CD4-positive, alpha-beta T cell treated with Interleukin-12 subunit alpha and Interleukin-12 subunit beta, for 1 hour (primary cell): Measurements from ENCODE around the gene ZNF43.
A peak's percentile ranks its signal among the peaks of the same experiment; 100 is the strongest.
"Not testable (repeated sequence)": the region's sequence is repeated elsewhere in the genome, so short reads cannot be mapped to it uniquely, and the experiment has no call there.

Source experiments
- DNase-seq: peaks from one replicate; pipeline ENCODE4 v3.0.0-alpha.2; 2020

The ZNF43 gene

DNA sequence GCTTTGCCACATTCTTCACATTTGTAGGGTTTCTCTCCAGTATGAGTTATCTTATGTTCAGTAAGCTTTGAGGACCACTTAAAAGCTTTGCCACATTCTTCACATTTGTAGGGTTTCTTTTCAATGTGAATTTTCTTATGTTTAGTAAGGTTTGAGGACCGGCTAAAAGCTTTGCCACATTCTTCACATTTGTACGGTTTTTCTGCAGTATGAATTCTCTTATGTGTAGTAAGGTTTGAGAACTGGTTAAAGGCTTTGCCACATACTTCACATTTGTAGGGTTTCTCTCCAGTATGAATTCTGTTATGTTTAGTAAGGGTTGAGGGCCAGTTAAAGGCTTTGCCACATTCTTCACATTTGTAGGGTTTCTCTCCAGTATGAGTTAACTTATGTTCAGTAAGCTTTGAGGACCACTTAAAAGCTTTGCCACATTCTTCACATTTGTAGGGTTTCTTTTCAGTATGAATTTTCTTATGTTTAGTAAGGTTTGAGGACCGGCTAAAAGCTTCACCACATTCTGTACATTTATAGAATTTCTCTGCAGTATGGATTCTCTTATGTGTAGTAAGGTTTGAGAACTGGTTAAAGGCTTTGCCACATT, 27.5 kb downstream of the ZNF43 start:
- not testable (repeated sequence) for DNase-seq

DNA sequence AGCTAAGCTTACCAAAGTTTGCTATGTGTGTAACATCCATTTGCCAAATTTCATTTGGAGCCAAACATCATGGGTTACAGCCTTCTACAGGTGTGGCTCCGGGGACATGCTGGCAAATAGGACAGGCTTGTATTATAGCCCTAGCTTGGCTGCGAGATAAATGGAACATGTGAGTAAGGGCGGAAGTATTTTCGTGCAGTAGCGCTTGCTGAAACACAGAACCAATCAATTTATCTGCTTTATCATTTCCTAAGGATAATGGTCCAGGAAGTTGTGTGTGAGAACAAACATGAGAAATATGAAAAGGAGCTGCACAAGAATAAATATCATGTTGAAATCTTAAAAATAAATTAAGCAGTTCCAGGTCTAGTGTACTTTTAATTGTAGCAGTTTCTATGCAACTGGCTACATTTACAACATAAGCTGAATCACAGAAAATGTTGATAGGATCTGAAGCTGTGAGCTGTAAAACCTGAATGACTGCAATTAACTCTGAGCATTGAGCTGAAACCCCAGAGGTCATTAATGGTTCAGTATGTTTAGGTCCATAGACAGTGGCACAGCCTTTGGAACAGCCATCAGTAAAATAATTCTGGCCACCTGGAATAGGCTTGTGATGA, 46.4 kb downstream of the ZNF43 start:
- no peak for DNase-seq

GRCh38 chr19:21786936-21787335, 49.0 kb downstream of the ZNF43 start:
- DNase-seq: no peak

DNA sequence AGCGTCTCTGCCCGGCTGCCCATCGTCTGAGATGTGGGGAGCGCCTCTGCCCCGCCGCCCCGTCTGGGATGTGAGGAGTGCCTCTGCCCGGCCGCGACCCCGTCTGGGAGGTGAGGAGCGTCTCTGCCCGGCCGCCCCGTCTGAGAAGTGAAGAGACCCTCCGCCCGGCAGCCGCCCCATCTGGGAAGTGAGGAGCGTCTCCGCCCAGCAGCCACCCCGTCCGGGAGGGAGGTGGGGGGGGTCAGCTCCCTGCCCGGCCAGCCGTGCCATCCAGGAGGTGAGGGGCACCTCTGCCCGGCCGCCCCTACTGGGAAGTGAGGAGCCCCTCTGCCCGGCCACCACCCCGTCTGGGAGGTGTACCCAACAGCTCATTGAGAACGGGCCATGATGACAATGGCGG, 60.2 kb downstream of the ZNF43 start:
- DNase-seq: not testable (repeated sequence)

GRCh38 chr19:21767065-21767800, 68.7 kb downstream of the ZNF43 start, which contains the start of gene ZNF100:
Gene ZNF100, minus strand, starts transcription at chr19:21767579. Its CDS starts 150 bp downstream, at chr19:21767429.
- DNase-seq: peak; percentile 89

DNA sequence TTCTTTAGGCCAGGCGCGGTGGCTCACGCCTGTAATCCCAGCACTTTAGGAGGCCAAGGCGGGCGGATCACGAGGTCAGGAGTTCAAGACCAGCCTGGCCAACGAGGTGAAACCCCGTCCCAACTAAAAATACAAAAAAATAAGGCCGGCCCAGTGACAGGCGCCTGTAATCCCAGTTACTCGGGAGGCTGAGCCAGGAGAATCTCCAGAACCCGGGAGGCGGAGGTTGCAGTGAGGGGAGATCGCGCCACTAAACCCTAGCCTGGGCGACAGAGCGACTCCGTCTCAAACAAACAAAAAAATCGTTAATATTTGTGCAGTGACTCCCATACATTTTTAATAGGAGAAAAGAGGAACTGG, 69.3 kb downstream of the ZNF43 start:
- peak; percentile 5 for DNase-seq

- no peak for DNase-seq
Measured at GRCh38 chr19:21765151-21765550, 70.8 kb downstream of the ZNF43 start.

DNA sequence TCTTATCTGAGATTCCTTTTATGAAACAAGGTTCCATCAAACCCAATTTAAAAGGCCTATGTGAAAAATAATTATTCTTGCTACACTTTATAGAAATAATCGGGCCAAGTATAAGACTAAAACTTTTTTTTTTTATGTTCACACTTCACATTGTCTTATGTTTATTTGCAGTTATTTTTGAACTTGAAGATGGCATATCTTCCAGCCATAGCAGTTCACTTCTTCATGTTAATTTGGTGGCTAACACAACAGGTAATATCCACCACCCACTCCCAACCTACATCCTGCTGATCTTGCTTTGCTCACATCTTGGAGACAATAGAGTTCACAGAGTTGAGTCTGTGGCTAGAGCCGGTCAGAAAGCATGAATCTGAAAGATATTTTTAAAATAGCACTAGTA, 74.4 kb downstream of the ZNF43 start:
- not testable (repeated sequence) for DNase-seq

- DNase-seq: no peak
Measured at GRCh38 chr19:21758296-21758695, 77.7 kb downstream of the ZNF43 start.

DNA sequence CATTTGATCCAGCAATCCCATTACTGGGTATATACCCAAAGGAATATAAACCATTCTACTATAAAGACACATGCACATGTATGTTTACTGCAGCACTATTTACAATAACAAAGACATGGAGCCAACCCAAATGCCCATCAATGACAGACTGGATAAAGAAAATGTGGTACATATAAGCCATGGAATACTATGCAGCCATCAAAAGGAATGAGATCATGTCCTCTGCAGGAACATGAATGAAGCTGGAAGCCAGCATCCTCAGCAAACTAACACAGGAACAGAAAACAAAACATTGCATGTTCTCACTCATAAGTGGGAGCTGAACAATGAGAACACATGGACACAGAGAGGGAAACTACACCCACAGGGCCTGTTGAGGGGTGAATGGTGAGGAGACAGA, 80.4 kb downstream of the ZNF43 start:
- not testable (repeated sequence) for DNase-seq
